CD14-positive monocyte (primary cell): ENCODE data around the gene TRIML2. TPM values are rescaled to one million over a fixed set of nuclear protein-coding genes. Genes with fewer than 3 reads are reported as not detected.

Source experiments
- DNase-seq, 3 donors: peaks; one replicate each; pipeline ENCODE4 v3.0.0-alpha.2; 2011 to 2022
- H2AFZ ChIP-seq: 2 replicates; pipeline ENCODE4 v1.6.0; 2012; ENCODE audit warnings: mild to moderate bottlenecking, low read depth, low read length, inconsistent platforms; ENCODE audit not compliant: insufficient read depth, poor library complexity, severe bottlenecking
- H3K27ac ChIP-seq, 2 donors: 1 replicate in 1 of 2; 2 replicates in 1 of 2; pipeline ENCODE4 v1.5.1; 2012 to 2013; ENCODE audit warnings: low read length in 2 of 2, control low read depth in 1 of 2, inconsistent platforms in 1 of 2, low read depth in 1 of 2, mild to moderate bottlenecking in 1 of 2
- H3K27me3 ChIP-seq, 2 donors: one replicate each; pipeline versions ENCODE4 v1.6.0 to v1.6.1; 2011 to 2013; ENCODE audit warnings: low read length in 2 of 2; ENCODE audit not compliant: control insufficient read depth in 2 of 2, insufficient read depth in 2 of 2
- H3K36me3 ChIP-seq, 2 donors: replicated peaks in 1 of 2; 1 replicate in 1 of 2; 2 replicates in 1 of 2; pipeline versions ENCODE4 v1.5.1 to v1.6.1; 2012 to 2013; ENCODE audit warnings: low read length in 2 of 2, control low read depth in 1 of 2, inconsistent platforms in 1 of 2, mild to moderate bottlenecking in 1 of 2; ENCODE audit not compliant: insufficient read depth in 2 of 2, control insufficient read depth in 1 of 2
- H3K4me1 ChIP-seq, 2 donors: 1 replicate in 1 of 2; 2 replicates in 1 of 2; pipeline versions ENCODE4 v1.5.1 to v1.6.1; 2012 to 2013; ENCODE audit warnings: low read length in 2 of 2, control low read depth in 1 of 2, inconsistent platforms in 1 of 2, mild to moderate bottlenecking in 1 of 2, moderate library complexity in 1 of 2; ENCODE audit not compliant: insufficient read depth in 2 of 2, control insufficient read depth in 1 of 2
- H3K4me2 ChIP-seq: replicated peaks from 2 replicates; pipeline ENCODE3; 2012; ENCODE audit warnings: low read length, moderate library complexity, mild to moderate bottlenecking; ENCODE audit not compliant: poor library complexity, severe bottlenecking; ENCODE audit errors: extremely low read depth
- H3K4me3 ChIP-seq, 3 experiments: fragments of 200-600 bp in 1 of 3; sonication (generic) in 1 of 3; replicated peaks in 1 of 3; 1 replicate in 2 of 3; 2 replicates in 1 of 3; pipeline ENCODE4 v1.5.1; 2011 to 2013; ENCODE audit warnings: low read length in 3 of 3, mild to moderate bottlenecking in 3 of 3, control low read depth in 2 of 3, low read depth in 2 of 3, inconsistent platforms in 1 of 3, moderate library complexity in 1 of 3
- H3K79me2 ChIP-seq: 2 replicates; pipeline ENCODE4 v1.6.0; 2012; ENCODE audit warnings: mild to moderate bottlenecking, control low read depth, inconsistent platforms, low read length, moderate library complexity; ENCODE audit not compliant: insufficient read depth
- H3K9ac ChIP-seq: 2 replicates; pipeline ENCODE4 v1.6.0; 2017; ENCODE audit warnings: low read length, mild to moderate bottlenecking; ENCODE audit not compliant: insufficient read depth, poor library complexity, severe bottlenecking
- H3K9me3 ChIP-seq, 2 donors: replicated peaks in 1 of 2; 1 replicate in 1 of 2; 2 replicates in 1 of 2; pipeline versions ENCODE4 v1.5.1 to v1.6.1; 2012 to 2013; ENCODE audit warnings: low read length in 2 of 2, control low read depth in 1 of 2; ENCODE audit not compliant: control insufficient read depth in 1 of 2, insufficient read depth in 1 of 2
- H4K20me1 ChIP-seq: 2 replicates; pipeline ENCODE4 v1.6.0; 2012; ENCODE audit warnings: mild to moderate bottlenecking, low read length, control low read depth, moderate library complexity; ENCODE audit not compliant: insufficient read depth
- H3K27ac Mint-ChIP-seq, 7 donors: one replicate each; pipeline ENCODE4 v1.8.0; 2020; ENCODE audit warnings: mild to moderate bottlenecking in 7 of 7, mixed read lengths in 7 of 7, moderate library complexity in 6 of 7, inconsistent platforms in 2 of 7
- H3K27me3 Mint-ChIP-seq, 3 donors: one replicate each; pipeline ENCODE4 v1.8.0; 2021 to 2022; ENCODE audit warnings: low read depth in 3 of 3, mild to moderate bottlenecking in 3 of 3, mixed read lengths in 3 of 3, moderate library complexity in 3 of 3, inconsistent platforms in 1 of 3
- H3K36me3 Mint-ChIP-seq, 2 donors: one replicate each; pipeline ENCODE4 v1.8.0; 2020; ENCODE audit warnings: mixed read lengths in 2 of 2, inconsistent platforms in 1 of 2, mild to moderate bottlenecking in 1 of 2
- H3K4me1 Mint-ChIP-seq: one replicate; pipeline ENCODE4 v1.8.0; 2020; ENCODE audit warnings: mild to moderate bottlenecking, mixed read lengths
- H3K4me3 Mint-ChIP-seq, 2 donors: one replicate each; pipeline ENCODE4 v1.8.0; 2020; ENCODE audit warnings: mild to moderate bottlenecking in 2 of 2, mixed read lengths in 2 of 2, moderate library complexity in 1 of 2
- H3K9me3 Mint-ChIP-seq, 7 donors: one replicate each; pipeline ENCODE4 v1.8.0; 2020 to 2022; ENCODE audit warnings: mixed read lengths in 7 of 7, mild to moderate bottlenecking in 6 of 7, moderate library complexity in 6 of 7, inconsistent platforms in 2 of 7
- WGBS: methylation state at CpG from one replicate; pipeline ENCODE4 v1.1.5; 2013; ENCODE audit warnings: missing lambda C conversion rate; ENCODE audit not compliant: insufficient coverage; 5-methylcytosine and 5-hydroxymethylcytosine counted together
- intact Hi-C, 2 donors: fragments of 100-400 bp; cut with micrococcal nuclease; formaldehyde crosslinking; loops; one replicate each; pipeline versions ENCODE4 v1.15.0 to v1.15.1; 2023
- polyA plus RNA-seq, 3 donors: library from polyadenylated mRNA; depleted of rRNA in 1 of 3; unstranded in 2 of 3; stranded (reverse) in 1 of 3; fragments of 300-500 nt in 2 of 3; fragments of >200 nt in 1 of 3; fragmentation: Illumina TruSeq in 2 of 3; gene quantifications; 1 replicate in 2 of 3; 2 replicates in 1 of 3; pipeline ENCODE4 v1.2.3, GENCODE V29; 2012 to 2021
- TF ChIP-seq, protein P1 (sequence below): fragments of 200-600 bp; IDR thresholded peaks from one replicate; pipeline ENCODE4 v1.8.0; 2022; ENCODE audit warnings: antibody characterized with exemption, mild to moderate bottlenecking

The TRIML2 gene
- polyA plus RNA-seq, 3 donors = not detected

DNA sequence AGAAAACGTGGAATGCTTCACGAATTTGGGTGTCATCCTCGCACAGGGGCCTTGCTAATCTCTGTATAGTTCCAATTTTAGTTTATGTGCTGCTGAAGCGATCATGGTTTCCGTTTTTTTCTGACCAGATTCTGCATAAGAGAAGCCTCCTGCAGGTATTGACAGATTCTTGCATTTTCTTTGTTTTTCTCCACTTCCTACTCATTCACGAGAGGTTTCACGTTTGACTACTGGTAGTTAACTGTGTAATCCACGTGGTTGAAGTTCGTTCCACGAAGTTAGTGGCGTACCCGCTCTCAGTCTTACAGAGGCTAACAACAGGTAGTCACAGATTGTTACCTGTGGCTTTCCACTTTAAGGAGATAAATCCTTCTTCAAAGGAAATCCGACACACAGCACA, 12.1 kb upstream of the TRIML2 start:
- H3K4me2 ChIP-seq = no peak overlapping the region
- H3K36me3 Mint-ChIP-seq = no peaks in the 10 kb centered on the region
- H3K27ac Mint-ChIP-seq = no peak overlapping the region
- H3K9me3 ChIP-seq = peaks cover 10 to 18% of the 10 kb centered on the region in 2 donors
- H3K9me3 Mint-ChIP-seq = peaks cover 5 to 27% (median 14%) of the 10 kb centered on the region in 7 donors
- H3K27ac ChIP-seq = no peak overlapping the region
- no peaks in the 10 kb centered on the region for H4K20me1 ChIP-seq
- H3K4me3 ChIP-seq = no peak overlapping the region
- DNase-seq = no peak
- peaks cover 0 to 3% (median 0%) of the 10 kb centered on the region in 3 donors for H3K27me3 Mint-ChIP-seq
- H3K9ac ChIP-seq = no peak overlapping the region
- H3K36me3 ChIP-seq = no peaks in the 10 kb centered on the region
- H3K4me1 Mint-ChIP-seq = no peaks in the 10 kb centered on the region
- intact Hi-C loops = no loop called here
- H3K4me1 ChIP-seq = no peaks in the 10 kb centered on the region
- no peaks in the 10 kb centered on the region for H3K27me3 ChIP-seq
- H2AFZ ChIP-seq = no peak overlapping the region
- no peaks in the 10 kb centered on the region for H3K79me2 ChIP-seq
- H3K4me3 Mint-ChIP-seq = no peak overlapping the region
- 74% methylated on average over 8 of the region's 13 CpGs for WGBS
- TF ChIP-seq, protein P1, sequence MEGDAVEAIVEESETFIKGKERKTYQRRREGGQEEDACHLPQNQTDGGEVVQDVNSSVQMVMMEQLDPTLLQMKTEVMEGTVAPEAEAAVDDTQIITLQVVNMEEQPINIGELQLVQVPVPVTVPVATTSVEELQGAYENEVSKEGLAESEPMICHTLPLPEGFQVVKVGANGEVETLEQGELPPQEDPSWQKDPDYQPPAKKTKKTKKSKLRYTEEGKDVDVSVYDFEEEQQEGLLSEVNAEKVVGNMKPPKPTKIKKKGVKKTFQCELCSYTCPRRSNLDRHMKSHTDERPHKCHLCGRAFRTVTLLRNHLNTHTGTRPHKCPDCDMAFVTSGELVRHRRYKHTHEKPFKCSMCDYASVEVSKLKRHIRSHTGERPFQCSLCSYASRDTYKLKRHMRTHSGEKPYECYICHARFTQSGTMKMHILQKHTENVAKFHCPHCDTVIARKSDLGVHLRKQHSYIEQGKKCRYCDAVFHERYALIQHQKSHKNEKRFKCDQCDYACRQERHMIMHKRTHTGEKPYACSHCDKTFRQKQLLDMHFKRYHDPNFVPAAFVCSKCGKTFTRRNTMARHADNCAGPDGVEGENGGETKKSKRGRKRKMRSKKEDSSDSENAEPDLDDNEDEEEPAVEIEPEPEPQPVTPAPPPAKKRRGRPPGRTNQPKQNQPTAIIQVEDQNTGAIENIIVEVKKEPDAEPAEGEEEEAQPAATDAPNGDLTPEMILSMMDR = no peak

GRCh38 chr4:188117631-188118324, 8.4 kb upstream of the TRIML2 start:
- Histone ChIP-seq H2AFZ (no peak overlapping the region), H3K4me2 (no peak overlapping the region), H3K9ac (no peak overlapping the region), H3K27me3 (no peaks in the 10 kb centered on the region), H3K9me3 (peaks cover 19 to 31% of the 10 kb centered on the region in 2 donors), H4K20me1 (no peaks in the 10 kb centered on the region), H3K4me1 (no peaks in the 10 kb centered on the region), H3K79me2 (no peaks in the 10 kb centered on the region), H3K4me3 (no peak overlapping the region), H3K27ac (no peak overlapping the region), H3K36me3 (no peaks in the 10 kb centered on the region)
- intact Hi-C loops = no loop called here
- 86% methylated on average over 15 of the region's 16 CpGs for WGBS
- TF ChIP-seq, protein P1 = no peak
- Mint-ChIP-seq H3K9me3 (peaks cover 5 to 35% (median 21%) of the 10 kb centered on the region in 7 donors), H3K27ac (no peak overlapping the region), H3K36me3 (no peaks in the 10 kb centered on the region), H3K4me3 (no peak overlapping the region), H3K4me1 (no peaks in the 10 kb centered on the region), H3K27me3 (peaks cover 0 to 3% (median 0%) of the 10 kb centered on the region in 3 donors)
- DNase-seq = no peak
